HCT116 (cell line): ENCODE data around the gene RPTOR. TPM values are rescaled to one million over a fixed set of nuclear protein-coding genes. Genes with fewer than 3 reads are reported as not detected.

Experiments used
- ATAC-seq: fragments of 200-7000 bp; cut with Tn5 transposase; 2 replicates; pipeline ENCODE4 v1.9.1; 2020; ENCODE audit warnings: mild to moderate bottlenecking, moderate library complexity
- BruUV-seq: library from RNA; stranded (reverse); fragments of 400-500 nt; replicated peaks from 2 replicates; lab custom pipeline; 2021; lab: Mats Ljungman, UMichigan
- CTCF ChIA-PET: fragments of 300-600 bp; sonication (Branson Sonifier 250); formaldehyde crosslinking; loops from one replicate; lab custom pipeline; 2021; ENCODE audit warnings: antibody characterized with exemption; lab: Charles Lee
- POLR2A ChIA-PET: fragments of 300-600, 350-600 bp; sonication (Branson Sonifier 250); formaldehyde crosslinking; loops from one replicate; lab custom pipeline; 2021; ENCODE audit warnings: antibody characterized with exemption; lab: Charles Lee
- RAD21 ChIA-PET, 2 experiments: fragments of 300-600 bp; sonication (Branson Sonifier 250); formaldehyde crosslinking; loops; one replicate each; lab custom pipeline; 2023; ENCODE audit warnings: low total read pairs in 2 of 2; ENCODE audit not compliant: uncharacterized antibody in 2 of 2, unreplicated experiment in 2 of 2, low non-redundant PET in 1 of 2; lab: Charles Lee
- DNase-seq: peaks from one replicate; pipeline ENCODE4 v3.0.0-alpha.2; 2010; ENCODE audit warnings: low read depth, low spot score
- H2AFZ ChIP-seq: fragments of 200-600 bp; shearing (Covaris generic), sonication (generic); 2 replicates; pipeline ENCODE4 v1.6.1; 2017; ENCODE audit warnings: low read depth, mixed run types, mixed read lengths, antibody characterized with exemption, low read length; ENCODE audit not compliant: poor library complexity, severe bottlenecking
- H3K27ac ChIP-seq: 2 replicates; pipeline ENCODE4 v1.5.1; 2012; ENCODE audit warnings: low read depth, low read length
- H3K27me3 ChIP-seq: fragments of 200-600 bp; sonication (generic); 2 replicates; pipeline ENCODE4 v1.6.1; 2016; ENCODE audit warnings: mixed run types, low read length, mixed read lengths; ENCODE audit not compliant: insufficient read depth
- H3K36me3 ChIP-seq, 2 experiments: fragments of 200-500 bp in 1 of 2; fragments of 200-600 bp in 1 of 2; sonication (Bioruptor generic) in 1 of 2; sonication (generic) in 1 of 2; 2 replicates each; pipeline versions ENCODE4 v1.5.1 to v1.6.1; 2014 to 2016; ENCODE audit warnings: low read length in 2 of 2, inconsistent platforms in 1 of 2, mixed read lengths in 1 of 2, mixed run types in 1 of 2; ENCODE audit not compliant: insufficient read depth in 2 of 2, control insufficient read depth in 1 of 2
- H3K4me1 ChIP-seq, 2 experiments: fragments of 200-600 bp in 1 of 2; sonication (generic) in 1 of 2; 2 replicates each; pipeline versions ENCODE4 v1.5.1 to v1.6.1; 2012 to 2017; ENCODE audit warnings: low read length in 2 of 2, inconsistent platforms in 1 of 2, mild to moderate bottlenecking in 1 of 2, mixed read lengths in 1 of 2, mixed run types in 1 of 2, moderate library complexity in 1 of 2; ENCODE audit not compliant: insufficient read depth in 2 of 2, control insufficient read depth in 1 of 2
- H3K4me2 ChIP-seq: fragments of 200-600 bp; sonication (generic); 2 replicates; pipeline ENCODE4 v1.6.1; 2017; ENCODE audit warnings: mixed run types, low read length, mixed read lengths
- H3K4me3 ChIP-seq, 2 experiments: fragments of 200-600 bp in 1 of 2; sonication (generic) in 1 of 2; replicated peaks in 1 of 2; 2 replicates each; pipeline ENCODE4 v1.5.1; 2011 to 2016; ENCODE audit warnings: low read length in 2 of 2, control low read depth in 1 of 2, low read depth in 1 of 2, mild to moderate bottlenecking in 1 of 2, mixed read lengths in 1 of 2, mixed run types in 1 of 2
- H3K79me2 ChIP-seq: fragments of 200-600 bp; sonication (generic); 2 replicates; pipeline ENCODE4 v1.6.1; 2017; ENCODE audit warnings: mild to moderate bottlenecking, mixed run types, low read length, moderate library complexity, mixed read lengths; ENCODE audit not compliant: insufficient read depth
- H3K9ac ChIP-seq: fragments of 200-600 bp; sonication (generic); 2 replicates; pipeline ENCODE4 v1.6.1; 2016; ENCODE audit warnings: low read length, mixed read lengths
- H3K9me2 ChIP-seq: fragments of 200-600 bp; sonication (generic), shearing (Covaris generic); 2 replicates; pipeline ENCODE4 v1.6.1; 2017; ENCODE audit warnings: mixed run types, mild to moderate bottlenecking, moderate library complexity; ENCODE audit not compliant: insufficient read depth
- H3K9me3 ChIP-seq, 2 experiments: fragments of 200-500 bp in 1 of 2; fragments of 200-600 bp in 1 of 2; sonication (Bioruptor generic) in 1 of 2; sonication (generic) in 1 of 2; 2 replicates each; pipeline ENCODE4 v1.6.1; 2014 to 2017; ENCODE audit warnings: low read length in 2 of 2, mixed read lengths in 2 of 2, inconsistent platforms in 1 of 2, low read depth in 1 of 2, mild to moderate bottlenecking in 1 of 2, mixed run types in 1 of 2, moderate library complexity in 1 of 2; ENCODE audit not compliant: control insufficient read depth in 1 of 2, insufficient read depth in 1 of 2
- H4K20me1 ChIP-seq: fragments of 200-600 bp; sonication (generic), shearing (Covaris generic); 2 replicates; pipeline ENCODE4 v1.6.1; 2017; ENCODE audit warnings: mixed run types, mild to moderate bottlenecking, moderate library complexity; ENCODE audit not compliant: insufficient read depth
- CBX3 ChIP-seq: IDR thresholded peaks from 2 replicates; pipeline ENCODE4 v1.6.1; 2012; ENCODE audit warnings: low read depth
- EGR1 ChIP-seq: IDR thresholded peaks from 2 replicates; pipeline ENCODE4 v1.6.1; 2012; ENCODE audit warnings: low read depth
- ELF1 ChIP-seq: IDR thresholded peaks from 2 replicates; pipeline ENCODE4 v1.6.1; 2012; ENCODE audit warnings: low read depth, borderline replicate concordance
- JUND ChIP-seq: IDR thresholded peaks from 2 replicates; pipeline ENCODE4 v1.6.1; 2012
- POLR2AphosphoS5 ChIP-seq: IDR thresholded peaks from 2 replicates; pipeline ENCODE4 v1.6.1; 2011; ENCODE audit warnings: mild to moderate bottlenecking, low read depth, low read length, moderate library complexity
- SIN3A ChIP-seq: IDR thresholded peaks from 2 replicates; pipeline ENCODE4 v1.6.1; 2012; ENCODE audit warnings: low read depth
- SP1 ChIP-seq: IDR thresholded peaks from 2 replicates; pipeline ENCODE4 v1.6.1; 2012; ENCODE audit warnings: low read depth
- SRF ChIP-seq: IDR thresholded peaks from 2 replicates; pipeline ENCODE4 v1.6.1; 2012; ENCODE audit warnings: low read depth
- TCF7L2 ChIP-seq: IDR thresholded peaks from 2 replicates; pipeline ENCODE4 v1.7.0; 2011; ENCODE audit warnings: borderline replicate concordance, inconsistent platforms; ENCODE audit not compliant: insufficient read depth, insufficient read length; ENCODE audit errors: extremely low read depth
- ZNF274 ChIP-seq: fragments of 200-500 bp; sonication (Bioruptor generic); IDR thresholded peaks from 2 replicates; pipeline ENCODE4 v1.6.1; 2014; ENCODE audit warnings: mild to moderate bottlenecking, low read depth, low read length, inconsistent platforms
- intact Hi-C: fragments of 100-400 bp; cut with micrococcal nuclease; formaldehyde crosslinking; loops from 2 replicates; pipeline ENCODE4 v1.10.0; 2022
- total RNA-seq: library from RNA; stranded (reverse); gene quantifications from one replicate; pipeline ENCODE4 v1.2.1, GENCODE V29; 2021; ENCODE audit not compliant: unreplicated experiment
- TF ChIP-seq, protein P1 (sequence below): IDR thresholded peaks from 2 replicates; pipeline ENCODE4 v1.6.1; 2012
- TF ChIP-seq, protein P2 (sequence below): IDR thresholded peaks from 2 replicates; pipeline ENCODE4 v1.6.1; 2012
- TF ChIP-seq, protein P3 (sequence below): IDR thresholded peaks from 2 replicates; pipeline ENCODE4 v1.6.1; 2011; ENCODE audit warnings: mild to moderate bottlenecking, low read length, moderate library complexity; ENCODE audit not compliant: insufficient replicate concordance; ENCODE audit errors: extremely low read depth

Gene RPTOR
- total RNA-seq, 1 experiment from 2014 or later = 69.5 TPM

DNA sequence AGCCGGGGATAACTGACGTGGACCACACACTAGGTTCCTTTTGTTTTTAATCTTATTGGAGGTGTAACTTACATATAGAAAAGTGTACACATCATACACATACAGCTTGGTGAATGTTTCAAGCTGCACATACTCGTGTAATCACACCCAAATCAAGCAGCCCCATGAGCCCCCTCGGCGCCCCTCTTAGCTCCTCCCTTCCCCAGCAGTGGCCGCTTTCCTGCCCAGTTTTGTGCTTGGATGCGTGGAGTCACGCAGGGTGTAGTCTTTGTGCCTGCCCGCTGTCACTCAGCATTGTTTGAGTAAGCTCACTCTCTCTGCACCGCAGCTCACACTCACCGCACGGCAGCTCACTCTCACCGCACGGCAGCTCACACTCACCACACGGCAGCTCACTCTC is 295.3 kb downstream of the RPTOR start:
- Histone ChIP-seq H3K4me1 (no peaks in the 10 kb centered on the region), H3K27me3 (no peaks in the 10 kb centered on the region), H3K9ac (no peak overlapping the region), H2AFZ (no peak overlapping the region), H4K20me1 (no peaks in the 10 kb centered on the region), H3K36me3 (no peaks in the 10 kb centered on the region), H3K4me2 (no peak overlapping the region), H3K79me2 (no peaks in the 10 kb centered on the region), H3K9me2 (no peaks in the 10 kb centered on the region), H3K9me3 (no peaks in the 10 kb centered on the region), H3K27ac (no peak overlapping the region), H3K4me3 (no peak overlapping the region)
- RAD21 ChIA-PET = no interaction called here
- TF ChIP-seq JUND (no peak), SP1 (no peak), CBX3 (no peak), ZNF274 (no peak), TCF7L2 (no peak), SIN3A (no peak), SRF (no peak), EGR1 (no peak), ELF1 (no peak), POLR2AphosphoS5 (no peak)
- TF ChIP-seq, protein P1, sequence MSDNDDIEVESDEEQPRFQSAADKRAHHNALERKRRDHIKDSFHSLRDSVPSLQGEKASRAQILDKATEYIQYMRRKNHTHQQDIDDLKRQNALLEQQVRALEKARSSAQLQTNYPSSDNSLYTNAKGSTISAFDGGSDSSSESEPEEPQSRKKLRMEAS = no peak
- TF ChIP-seq, protein P2, sequence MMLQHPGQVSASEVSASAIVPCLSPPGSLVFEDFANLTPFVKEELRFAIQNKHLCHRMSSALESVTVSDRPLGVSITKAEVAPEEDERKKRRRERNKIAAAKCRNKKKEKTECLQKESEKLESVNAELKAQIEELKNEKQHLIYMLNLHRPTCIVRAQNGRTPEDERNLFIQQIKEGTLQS = no peak
- TF ChIP-seq, protein P3, sequence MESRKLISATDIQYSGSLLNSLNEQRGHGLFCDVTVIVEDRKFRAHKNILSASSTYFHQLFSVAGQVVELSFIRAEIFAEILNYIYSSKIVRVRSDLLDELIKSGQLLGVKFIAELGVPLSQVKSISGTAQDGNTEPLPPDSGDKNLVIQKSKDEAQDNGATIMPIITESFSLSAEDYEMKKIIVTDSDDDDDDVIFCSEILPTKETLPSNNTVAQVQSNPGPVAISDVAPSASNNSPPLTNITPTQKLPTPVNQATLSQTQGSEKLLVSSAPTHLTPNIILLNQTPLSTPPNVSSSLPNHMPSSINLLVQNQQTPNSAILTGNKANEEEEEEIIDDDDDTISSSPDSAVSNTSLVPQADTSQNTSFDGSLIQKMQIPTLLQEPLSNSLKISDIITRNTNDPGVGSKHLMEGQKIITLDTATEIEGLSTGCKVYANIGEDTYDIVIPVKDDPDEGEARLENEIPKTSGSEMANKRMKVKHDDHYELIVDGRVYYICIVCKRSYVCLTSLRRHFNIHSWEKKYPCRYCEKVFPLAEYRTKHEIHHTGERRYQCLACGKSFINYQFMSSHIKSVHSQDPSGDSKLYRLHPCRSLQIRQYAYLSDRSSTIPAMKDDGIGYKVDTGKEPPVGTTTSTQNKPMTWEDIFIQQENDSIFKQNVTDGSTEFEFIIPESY = no peak
- POLR2A ChIA-PET = no interaction called here
- ATAC-seq (no peak), DNase-seq (no peak)
- CTCF ChIA-PET = no interaction called here
- intact Hi-C loops = no loop called here
- TSS peak; percentile 14 for BruUV-seq
